Measurements from ENCODE around the gene ST8SIA3. TPM values are rescaled to one million over a fixed set of nuclear protein-coding genes. Genes with fewer than 3 reads are reported as not detected.
"Not testable (repeated sequence)": the region's sequence is repeated elsewhere in the genome, so short reads cannot be mapped to it uniquely, and the experiment has no call there.

The ST8SIA3 gene
- total and polyA plus RNA-seq, 2 of the 4 experiments (the other 2 are of a cell fraction), result not detected

DNA sequence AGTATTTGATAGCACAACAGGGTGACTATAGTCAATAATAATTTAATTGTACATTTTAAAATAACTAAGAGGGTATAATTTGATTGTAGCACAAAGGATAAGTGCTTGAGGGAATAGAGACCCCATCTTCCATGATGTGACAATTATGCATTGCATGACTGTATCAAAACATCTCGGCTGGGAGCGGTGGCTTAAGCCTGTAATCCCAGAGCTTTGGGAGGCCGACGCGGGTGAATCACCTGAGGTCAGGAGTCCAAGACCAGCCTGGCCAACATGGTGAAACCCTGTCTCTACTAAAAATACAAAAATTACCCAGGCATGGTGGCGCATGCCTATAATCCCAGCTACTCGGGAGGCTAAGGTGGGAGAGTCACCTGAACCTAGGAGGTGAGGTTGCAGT is 44.5 kb downstream of the ST8SIA3 start:
- not testable (repeated sequence) for H4K20me1 ChIP-seq (ENCODE audit: insufficient read depth, low read length)

More for the DNA sequence above, 44.5 kb downstream of the ST8SIA3 start:
- H4K91ac ChIP-seq (ENCODE audit: insufficient read depth, low read depth, low read length); H3K27me3 ChIP-seq (ENCODE audit: control insufficient read depth, insufficient read depth, low read length); H4K5ac ChIP-seq (ENCODE audit: low read depth, low read length); POLR2A ChIA-PET (ENCODE audit: unreplicated experiment); H2BK15ac ChIP-seq (ENCODE audit: low read depth, low read length); H2AK9ac ChIP-seq (replicated peaks; ENCODE audit: low read depth, low read length, poor library complexity); H2BK120ac ChIP-seq (ENCODE audit: low read depth, low read length); H3K4ac ChIP-seq (ENCODE audit: low read depth, low read length); in situ Hi-C loops (cut with MboI; ENCODE audit: low sequenced_read_pairs); BruUV-seq (replicated peaks); H2AFZ ChIP-seq (replicated peaks; ENCODE audit: low read length, poor library complexity); intact Hi-C loops (cut with micrococcal nuclease); H3K4me1 ChIP-seq (ENCODE audit: control insufficient read depth, insufficient read depth, low read length); H3K36me3 ChIP-seq (ENCODE audit: control insufficient read depth, insufficient read depth, low read length); H2AK5ac ChIP-seq (ENCODE audit: low read depth, low read length); H3K56ac ChIP-seq (ENCODE audit: extremely low read depth, insufficient read depth, low read length); H3K14ac ChIP-seq (replicated peaks; ENCODE audit: low read depth, low read length); H3K9me1 ChIP-seq (ENCODE audit: insufficient read depth, low read length); H3K27ac ChIP-seq (ENCODE audit: insufficient read depth, low read length); H3K4me3 ChIP-seq (ENCODE audit: insufficient read depth, low read depth, low read length); H3K9ac ChIP-seq (ENCODE audit: low read depth, low read length); ATAC-seq (ENCODE audit: low read depth); CTCF ChIA-PET; H3K18ac ChIP-seq (ENCODE audit: low read depth, low read length); H2BK5ac ChIP-seq (ENCODE audit: low read depth, low read length, poor library complexity, severe bottlenecking); dilution Hi-C loops (cut with HindIII; ENCODE audit: low sequenced_read_pairs, unreplicated experiment); H2BK20ac ChIP-seq (ENCODE audit: low read depth, low read length); H3K4me2 ChIP-seq (ENCODE audit: low read depth, low read length); H3K79me1 ChIP-seq (ENCODE audit: low read depth in 1 of 2, low read length in 2 of 2); H3K23ac ChIP-seq (ENCODE audit: low read depth, low read length); H4K8ac ChIP-seq (ENCODE audit: low read depth in 2 of 2, low read length in 2 of 2); H3K9me3 ChIP-seq (ENCODE audit: control insufficient read depth, insufficient read depth, low read length); DNase-seq: not testable (repeated sequence)
- 86% methylated on average over 2 of the region's 7 CpGs; no CpG with 5 or more reads in 1 of the 2 experiments for WGBS, 2 experiments (ENCODE audit: extremely low coverage in 2 of 2, insufficient read length in 1 of 2)

Measured in IMR-90 (cell line).